ENCODE measurements around the gene DYSF. TPM values are rescaled to one million over a fixed set of nuclear protein-coding genes. Genes with fewer than 3 reads are reported as not detected.

The DYSF gene
- polyA plus RNA-seq, 1 of the 3 experiments (the other 2 are of a cell fraction) = 0.10 TPM

DNA sequence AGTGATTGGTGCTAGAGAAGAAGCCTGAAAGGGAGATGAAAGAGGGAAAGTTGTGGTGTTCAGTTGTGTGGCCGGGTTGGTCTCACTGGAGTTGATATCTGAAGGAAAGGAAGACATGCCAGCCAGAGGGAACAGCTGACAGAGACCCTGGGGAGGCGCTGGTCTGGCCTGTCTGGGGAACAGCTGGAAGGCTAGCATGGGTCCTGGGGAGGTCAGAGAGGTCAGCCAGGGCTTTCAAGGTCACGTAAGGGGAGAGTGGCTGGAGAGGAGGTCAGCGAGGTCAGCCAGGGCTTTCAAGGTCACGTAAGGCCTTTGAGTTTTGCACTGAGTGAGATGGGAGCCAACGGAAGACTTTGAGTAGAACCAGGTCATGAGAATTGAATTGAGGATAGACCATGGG is 11.0 kb downstream of the DYSF start:
- H3K27me3 ChIP-seq (ENCODE audit: insufficient read depth) = peaks cover 47% of the 10 kb centered on the region
- no peaks in the 10 kb centered on the region for H3K36me3 ChIP-seq (replicated peaks in 1 of 2; ENCODE audit: control insufficient read depth in 1 of 2, insufficient read depth in 2 of 2, low read length in 1 of 2)
- H4K20me1 ChIP-seq (ENCODE audit: insufficient read depth) = no peaks in the 10 kb centered on the region
- no peak overlapping the region for H3K27ac ChIP-seq (ENCODE audit: low read depth in 2 of 2, low read length in 1 of 2)
- H3K9me3 ChIP-seq = no peaks in the 10 kb centered on the region
- H3F3A ChIP-seq (replicated peaks; ENCODE audit: insufficient read depth) = no peaks in the 10 kb centered on the region
- no peaks in the 10 kb centered on the region for H3K79me2 ChIP-seq (ENCODE audit: insufficient read depth)
- CTCF ChIA-PET = interaction anchor here (0.9 to 6.5 kb wide), 3 partner anchors 9 to 45 kb away, joined by 3 to 108 read pairs (median 3); no protein-coding TSS in a partner anchor
- H3K4me1 ChIP-seq (ENCODE audit: control insufficient read depth in 1 of 2, insufficient read depth in 2 of 2, low read depth in 1 of 2, low read length in 1 of 2) = peaks cover 0 to 11% of the 10 kb centered on the region in 2 experiments; a peak in 1 of 4 replicates
- H3K4me3 ChIP-seq (ENCODE audit: low read depth in 2 of 2, low read length in 1 of 2) = no peak overlapping the region
- 60% methylated on average over 6 of the region's 6 CpGs for WGBS (ENCODE audit: low lambda C conversion rate)
- POLR2A ChIA-PET = no interaction called here
- no peak for DNase-seq
- no peaks in the 10 kb centered on the region for H3K9me2 ChIP-seq
- no peak overlapping the region for H2AFZ ChIP-seq (ENCODE audit: low read depth)
- H3K9ac ChIP-seq = no peak overlapping the region
- H3K4me2 ChIP-seq = no peak overlapping the region
- TF ChIP-seq JUND (IDR thresholded peaks at IDR 0.05) (no peak), FOXJ3 (CRISPR knock-in tag; IDR thresholded peaks at IDR 0.05) (no peak), EP300 (IDR thresholded peaks at IDR 0.05; ENCODE audit: borderline replicate concordance in 1 of 2, low read depth in 1 of 2, low read length in 1 of 2) (no peak), MEF2A (IDR thresholded peaks at IDR 0.05; ENCODE audit: borderline replicate concordance, low read depth) (no peak), RXRA (IDR thresholded peaks at IDR 0.05; ENCODE audit: borderline replicate concordance, low read depth) (no peak), TEAD4 (IDR thresholded peaks at IDR 0.05; ENCODE audit: borderline replicate concordance, insufficient read depth) (no peak)
- TF ChIP-seq, protein P1, sequence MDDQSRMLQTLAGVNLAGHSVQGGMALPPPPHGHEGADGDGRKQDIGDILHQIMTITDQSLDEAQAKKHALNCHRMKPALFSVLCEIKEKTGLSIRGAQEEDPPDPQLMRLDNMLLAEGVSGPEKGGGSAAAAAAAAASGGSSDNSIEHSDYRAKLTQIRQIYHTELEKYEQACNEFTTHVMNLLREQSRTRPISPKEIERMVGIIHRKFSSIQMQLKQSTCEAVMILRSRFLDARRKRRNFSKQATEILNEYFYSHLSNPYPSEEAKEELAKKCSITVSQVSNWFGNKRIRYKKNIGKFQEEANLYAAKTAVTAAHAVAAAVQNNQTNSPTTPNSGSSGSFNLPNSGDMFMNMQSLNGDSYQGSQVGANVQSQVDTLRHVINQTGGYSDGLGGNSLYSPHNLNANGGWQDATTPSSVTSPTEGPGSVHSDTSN (IDR thresholded peaks at IDR 0.05) = no peak
- TF ChIP-seq, protein P2, sequence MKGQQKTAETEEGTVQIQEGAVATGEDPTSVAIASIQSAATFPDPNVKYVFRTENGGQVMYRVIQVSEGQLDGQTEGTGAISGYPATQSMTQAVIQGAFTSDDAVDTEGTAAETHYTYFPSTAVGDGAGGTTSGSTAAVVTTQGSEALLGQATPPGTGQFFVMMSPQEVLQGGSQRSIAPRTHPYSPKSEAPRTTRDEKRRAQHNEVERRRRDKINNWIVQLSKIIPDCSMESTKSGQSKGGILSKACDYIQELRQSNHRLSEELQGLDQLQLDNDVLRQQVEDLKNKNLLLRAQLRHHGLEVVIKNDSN (IDR thresholded peaks at IDR 0.05; ENCODE audit: borderline replicate concordance, low read depth) = no peak

DNA sequence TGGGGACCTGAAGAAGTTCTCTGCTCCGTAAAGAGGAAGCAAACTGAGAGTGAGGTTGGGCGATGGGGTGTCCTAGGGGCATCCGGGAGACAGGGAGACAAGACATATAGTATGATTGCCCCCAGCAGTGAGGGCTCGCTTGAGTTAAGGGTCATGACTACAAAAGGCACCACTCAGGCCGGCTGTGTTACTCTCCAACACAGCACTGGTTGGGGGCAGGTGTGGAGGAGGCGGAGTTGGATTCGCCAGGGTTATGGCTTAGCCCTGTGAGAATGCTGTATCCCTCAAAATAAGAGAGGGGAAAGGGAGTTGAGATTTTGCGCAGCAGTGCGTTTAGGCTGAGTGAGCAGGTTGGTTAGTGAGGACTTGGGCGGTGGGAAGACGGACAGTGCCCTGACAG is 12.0 kb downstream of the DYSF start:
- POLR2A ChIA-PET = no interaction called here
- H3F3A ChIP-seq (replicated peaks; ENCODE audit: insufficient read depth) = no peaks in the 10 kb centered on the region
- no peaks in the 10 kb centered on the region for H3K79me2 ChIP-seq (ENCODE audit: insufficient read depth)
- no peaks in the 10 kb centered on the region for H3K9me3 ChIP-seq
- peaks cover 0 to 6% of the 10 kb centered on the region in 2 experiments; a peak in 1 of 4 replicates for H3K4me1 ChIP-seq (ENCODE audit: control insufficient read depth in 1 of 2, insufficient read depth in 2 of 2, low read depth in 1 of 2, low read length in 1 of 2)
- peaks cover 48% of the 10 kb centered on the region for H3K27me3 ChIP-seq (ENCODE audit: insufficient read depth)
- no peak overlapping the region for H2AFZ ChIP-seq (ENCODE audit: low read depth)
- H3K9me2 ChIP-seq = no peaks in the 10 kb centered on the region
- no peak overlapping the region for H3K27ac ChIP-seq (ENCODE audit: low read depth in 2 of 2, low read length in 1 of 2)
- no peak overlapping the region for H3K4me2 ChIP-seq
- no peak for TF ChIP-seq RCOR1 (IDR thresholded peaks at IDR 0.05; ENCODE audit: low read length)
- TF ChIP-seq GABPA (IDR thresholded peaks at IDR 0.05; ENCODE audit: low read depth) = no peak
- TF ChIP-seq EZH2phosphoT487 (IDR thresholded peaks at IDR 0.05; ENCODE audit: borderline replicate concordance, low read depth) = no peak
- TF ChIP-seq, protein P3, sequence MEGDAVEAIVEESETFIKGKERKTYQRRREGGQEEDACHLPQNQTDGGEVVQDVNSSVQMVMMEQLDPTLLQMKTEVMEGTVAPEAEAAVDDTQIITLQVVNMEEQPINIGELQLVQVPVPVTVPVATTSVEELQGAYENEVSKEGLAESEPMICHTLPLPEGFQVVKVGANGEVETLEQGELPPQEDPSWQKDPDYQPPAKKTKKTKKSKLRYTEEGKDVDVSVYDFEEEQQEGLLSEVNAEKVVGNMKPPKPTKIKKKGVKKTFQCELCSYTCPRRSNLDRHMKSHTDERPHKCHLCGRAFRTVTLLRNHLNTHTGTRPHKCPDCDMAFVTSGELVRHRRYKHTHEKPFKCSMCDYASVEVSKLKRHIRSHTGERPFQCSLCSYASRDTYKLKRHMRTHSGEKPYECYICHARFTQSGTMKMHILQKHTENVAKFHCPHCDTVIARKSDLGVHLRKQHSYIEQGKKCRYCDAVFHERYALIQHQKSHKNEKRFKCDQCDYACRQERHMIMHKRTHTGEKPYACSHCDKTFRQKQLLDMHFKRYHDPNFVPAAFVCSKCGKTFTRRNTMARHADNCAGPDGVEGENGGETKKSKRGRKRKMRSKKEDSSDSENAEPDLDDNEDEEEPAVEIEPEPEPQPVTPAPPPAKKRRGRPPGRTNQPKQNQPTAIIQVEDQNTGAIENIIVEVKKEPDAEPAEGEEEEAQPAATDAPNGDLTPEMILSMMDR (IDR thresholded peaks at IDR 0.05) = no peak
- no peak for TF ChIP-seq MXI1 (IDR thresholded peaks at IDR 0.05; ENCODE audit: low read depth, low read length)
- TF ChIP-seq, protein P4, sequence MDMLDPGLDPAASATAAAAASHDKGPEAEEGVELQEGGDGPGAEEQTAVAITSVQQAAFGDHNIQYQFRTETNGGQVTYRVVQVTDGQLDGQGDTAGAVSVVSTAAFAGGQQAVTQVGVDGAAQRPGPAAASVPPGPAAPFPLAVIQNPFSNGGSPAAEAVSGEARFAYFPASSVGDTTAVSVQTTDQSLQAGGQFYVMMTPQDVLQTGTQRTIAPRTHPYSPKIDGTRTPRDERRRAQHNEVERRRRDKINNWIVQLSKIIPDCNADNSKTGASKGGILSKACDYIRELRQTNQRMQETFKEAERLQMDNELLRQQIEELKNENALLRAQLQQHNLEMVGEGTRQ (IDR thresholded peaks at IDR 0.05; ENCODE audit: borderline replicate concordance, low read depth, low read length) = no peak
- no peak for TF ChIP-seq NFIC (IDR thresholded peaks at IDR 0.05; ENCODE audit: borderline replicate concordance)
- TF ChIP-seq, protein P1 (IDR thresholded peaks at IDR 0.05) = no peak
- TF ChIP-seq, protein P2 (IDR thresholded peaks at IDR 0.05; ENCODE audit: borderline replicate concordance, low read depth) = no peak
- 48% methylated on average over 11 of the region's 11 CpGs for WGBS (ENCODE audit: low lambda C conversion rate)
- H3K9ac ChIP-seq = no peak overlapping the region
- no peaks in the 10 kb centered on the region for H3K36me3 ChIP-seq (replicated peaks in 1 of 2; ENCODE audit: control insufficient read depth in 1 of 2, insufficient read depth in 2 of 2, low read length in 1 of 2)
- H4K20me1 ChIP-seq (ENCODE audit: insufficient read depth) = no peaks in the 10 kb centered on the region
- no peak for DNase-seq
- no peak overlapping the region for H3K4me3 ChIP-seq (ENCODE audit: low read depth in 2 of 2, low read length in 1 of 2)
- CTCF ChIA-PET = interaction anchor here (2.7 kb wide), 1 partner anchor 45 kb away, joined by 15 read pairs; no protein-coding TSS in a partner anchor
